Endothelial cell of umbilical vein (primary cell): ENCODE measurements around the gene FXYD7.

Experiments
- EZH2 ChIP-seq: IDR thresholded peaks from 2 replicates; pipeline ENCODE4 v1.6.1; 2012; ENCODE audit warnings: borderline replicate concordance, low read depth, mild to moderate bottlenecking, moderate library complexity, low read length, inconsistent platforms; ENCODE audit not compliant: severe bottlenecking
- FOS ChIP-seq: IDR thresholded peaks from 2 replicates; pipeline ENCODE4 v1.6.1; 2011; ENCODE audit warnings: mild to moderate bottlenecking, low read length, moderate library complexity, borderline replicate concordance; ENCODE audit not compliant: insufficient read depth
- GATA2 ChIP-seq: IDR thresholded peaks from 2 replicates; pipeline ENCODE4 v1.7.0; 2011; ENCODE audit warnings: low read depth, mild to moderate bottlenecking, moderate library complexity, mixed read lengths, low read length; ENCODE audit not compliant: insufficient read length, insufficient read depth
- JUN ChIP-seq: IDR thresholded peaks from 2 replicates; pipeline ENCODE4 v1.6.1; 2011; ENCODE audit warnings: borderline replicate concordance, low read depth; ENCODE audit not compliant: insufficient read length, insufficient read depth
- MYC ChIP-seq: IDR thresholded peaks from one replicate; pipeline ENCODE4 v1.6.1; 2011; ENCODE audit warnings: mild to moderate bottlenecking, low read depth, low read length
- POLR2A ChIP-seq: IDR thresholded peaks from 2 replicates; pipeline ENCODE4 v1.6.1; 2012; ENCODE audit warnings: low read depth, mild to moderate bottlenecking, control low read depth, low read length
- POLR2AphosphoS5 ChIP-seq: IDR thresholded peaks from 2 replicates; pipeline ENCODE4 v1.6.1; 2012; ENCODE audit warnings: low read depth, mild to moderate bottlenecking, control low read depth, low read length, moderate library complexity; ENCODE audit not compliant: insufficient read depth
- TF ChIP-seq, protein P1 (sequence below), 2 donors: IDR thresholded peaks; 1 replicate in 1 of 2; 2 replicates in 1 of 2; pipeline ENCODE4 v1.5.1; 2011; ENCODE audit warnings: low read length in 2 of 2, mild to moderate bottlenecking in 2 of 2, moderate library complexity in 2 of 2, control low read depth in 1 of 2, inconsistent platforms in 1 of 2, low read depth in 1 of 2; ENCODE audit not compliant: insufficient read depth in 1 of 2; ENCODE audit errors: extremely low read depth in 1 of 2
- TF ChIP-seq, protein P2 (sequence below): IDR thresholded peaks from 2 replicates; pipeline ENCODE4 v1.6.1; 2011; ENCODE audit not compliant: insufficient read depth, insufficient read length

DNA sequence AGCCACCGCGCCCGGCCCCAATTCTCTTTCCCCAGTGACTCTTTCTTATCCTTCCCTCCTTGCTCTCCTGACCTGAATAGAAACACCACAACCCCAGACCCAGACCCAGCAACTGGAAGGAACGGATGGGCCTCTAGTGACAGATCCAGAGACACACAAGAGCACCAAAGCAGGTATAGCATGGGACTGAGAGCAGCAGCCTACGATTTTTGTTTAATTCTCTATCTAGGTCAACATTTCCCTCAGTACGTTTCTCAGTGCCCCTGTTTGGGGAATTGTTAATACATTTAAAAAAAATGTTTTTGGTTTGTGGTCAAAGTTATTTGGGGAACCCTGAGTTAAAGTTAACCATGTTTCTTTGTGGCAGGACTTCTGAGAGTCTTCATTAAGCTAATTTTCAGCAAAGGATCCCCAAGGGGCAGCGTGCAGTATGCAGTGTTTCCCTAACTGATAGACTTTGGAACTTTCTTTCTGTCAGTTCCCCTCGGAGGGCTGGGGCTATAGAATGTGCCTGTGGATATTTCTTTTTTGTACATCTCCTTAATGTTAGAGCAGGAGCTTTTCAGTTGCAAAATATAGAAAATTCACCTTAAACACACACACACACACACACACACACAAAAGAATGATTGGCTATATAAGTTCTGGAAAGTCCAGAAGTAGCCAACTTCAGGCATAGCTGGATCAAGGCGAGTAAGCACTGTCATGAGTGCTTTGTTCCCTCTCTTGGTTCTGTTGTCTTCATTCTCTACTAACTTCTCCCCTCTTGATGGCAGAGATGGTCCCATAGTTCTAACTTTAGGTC is 17.8 kb downstream of the FXYD7 start:
- TF ChIP-seq POLR2A (no peak), EZH2 (no peak), JUN (no peak), POLR2AphosphoS5 (no peak), FOS (no peak), GATA2 (no peak), MYC (no peak)
- TF ChIP-seq, protein P1, sequence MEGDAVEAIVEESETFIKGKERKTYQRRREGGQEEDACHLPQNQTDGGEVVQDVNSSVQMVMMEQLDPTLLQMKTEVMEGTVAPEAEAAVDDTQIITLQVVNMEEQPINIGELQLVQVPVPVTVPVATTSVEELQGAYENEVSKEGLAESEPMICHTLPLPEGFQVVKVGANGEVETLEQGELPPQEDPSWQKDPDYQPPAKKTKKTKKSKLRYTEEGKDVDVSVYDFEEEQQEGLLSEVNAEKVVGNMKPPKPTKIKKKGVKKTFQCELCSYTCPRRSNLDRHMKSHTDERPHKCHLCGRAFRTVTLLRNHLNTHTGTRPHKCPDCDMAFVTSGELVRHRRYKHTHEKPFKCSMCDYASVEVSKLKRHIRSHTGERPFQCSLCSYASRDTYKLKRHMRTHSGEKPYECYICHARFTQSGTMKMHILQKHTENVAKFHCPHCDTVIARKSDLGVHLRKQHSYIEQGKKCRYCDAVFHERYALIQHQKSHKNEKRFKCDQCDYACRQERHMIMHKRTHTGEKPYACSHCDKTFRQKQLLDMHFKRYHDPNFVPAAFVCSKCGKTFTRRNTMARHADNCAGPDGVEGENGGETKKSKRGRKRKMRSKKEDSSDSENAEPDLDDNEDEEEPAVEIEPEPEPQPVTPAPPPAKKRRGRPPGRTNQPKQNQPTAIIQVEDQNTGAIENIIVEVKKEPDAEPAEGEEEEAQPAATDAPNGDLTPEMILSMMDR (IDR thresholded peaks at IDR 0.05; ENCODE audit: extremely low read depth in 1 of 2, insufficient read depth in 1 of 2, low read depth in 1 of 2, low read length in 2 of 2), result no peak
- TF ChIP-seq, protein P2, sequence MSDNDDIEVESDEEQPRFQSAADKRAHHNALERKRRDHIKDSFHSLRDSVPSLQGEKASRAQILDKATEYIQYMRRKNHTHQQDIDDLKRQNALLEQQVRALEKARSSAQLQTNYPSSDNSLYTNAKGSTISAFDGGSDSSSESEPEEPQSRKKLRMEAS, result no peak
